ENCODE measurements around the gene HSD17B12. TPM values are rescaled to one million over a fixed set of nuclear protein-coding genes. Genes with fewer than 3 reads are reported as not detected.

HSD17B12 gene
- total RNA-seq, 1 experiment from 2014 or later, result 307 TPM

DNA sequence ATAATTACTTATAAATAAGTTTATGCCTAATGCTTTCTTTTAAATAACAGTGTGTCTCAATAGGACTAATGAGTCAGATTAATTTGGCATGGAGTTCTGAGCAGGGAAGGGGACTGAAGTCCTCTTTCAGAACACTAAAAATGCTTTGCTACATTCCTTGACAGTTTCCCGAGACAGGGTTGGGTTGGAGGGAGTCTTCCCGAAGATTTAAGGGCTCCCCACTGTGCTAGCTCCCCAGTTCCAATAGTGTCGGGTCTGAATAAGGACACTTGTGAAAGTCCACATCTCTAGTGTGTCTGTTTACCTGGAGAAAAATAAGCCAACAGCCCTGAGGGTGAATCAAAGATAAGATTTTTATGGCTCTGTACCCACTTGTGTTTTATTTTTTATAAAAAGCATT, 41.8 kb upstream of the HSD17B12 start:
- H3K4me3 ChIP-seq (ENCODE audit: low read depth, low read length, poor library complexity, severe bottlenecking), result no peak overlapping the region
- no peaks in the 10 kb centered on the region for H3K9me3 ChIP-seq (ENCODE audit: low read depth, low read length, poor library complexity, severe bottlenecking)
- no peak overlapping the region for H3K27ac ChIP-seq (ENCODE audit: low read depth, low read length, poor library complexity, severe bottlenecking)
- TF ChIP-seq, protein P1, sequence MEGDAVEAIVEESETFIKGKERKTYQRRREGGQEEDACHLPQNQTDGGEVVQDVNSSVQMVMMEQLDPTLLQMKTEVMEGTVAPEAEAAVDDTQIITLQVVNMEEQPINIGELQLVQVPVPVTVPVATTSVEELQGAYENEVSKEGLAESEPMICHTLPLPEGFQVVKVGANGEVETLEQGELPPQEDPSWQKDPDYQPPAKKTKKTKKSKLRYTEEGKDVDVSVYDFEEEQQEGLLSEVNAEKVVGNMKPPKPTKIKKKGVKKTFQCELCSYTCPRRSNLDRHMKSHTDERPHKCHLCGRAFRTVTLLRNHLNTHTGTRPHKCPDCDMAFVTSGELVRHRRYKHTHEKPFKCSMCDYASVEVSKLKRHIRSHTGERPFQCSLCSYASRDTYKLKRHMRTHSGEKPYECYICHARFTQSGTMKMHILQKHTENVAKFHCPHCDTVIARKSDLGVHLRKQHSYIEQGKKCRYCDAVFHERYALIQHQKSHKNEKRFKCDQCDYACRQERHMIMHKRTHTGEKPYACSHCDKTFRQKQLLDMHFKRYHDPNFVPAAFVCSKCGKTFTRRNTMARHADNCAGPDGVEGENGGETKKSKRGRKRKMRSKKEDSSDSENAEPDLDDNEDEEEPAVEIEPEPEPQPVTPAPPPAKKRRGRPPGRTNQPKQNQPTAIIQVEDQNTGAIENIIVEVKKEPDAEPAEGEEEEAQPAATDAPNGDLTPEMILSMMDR (conservative IDR thresholded peaks at IDR 0.05; ENCODE audit: low read depth, low read length), result no peak
- TF ChIP-seq EZH2 (IDR thresholded peaks at IDR 0.05; ENCODE audit: borderline replicate concordance, low read depth, low read length, poor library complexity, severe bottlenecking), result no peak
- CTCF ChIA-PET, result no interaction called here
- POLR2A ChIA-PET (ENCODE audit: low non-redundant PET), result no interaction called here
- no peaks in the 10 kb centered on the region for H3K4me1 ChIP-seq (ENCODE audit: insufficient read depth, low read length, poor library complexity, severe bottlenecking)
- H3K36me3 ChIP-seq (ENCODE audit: insufficient read depth, low read length, poor library complexity, severe bottlenecking), result no peaks in the 10 kb centered on the region
- BruUV-seq (replicated peaks), result no TSS peak
- H3K27me3 ChIP-seq (replicated peaks; ENCODE audit: insufficient read depth, low read depth, low read length, poor library complexity), result peaks cover 92% of the 10 kb centered on the region
- DNase-seq (ENCODE audit: low spot score), result no peak
- intact Hi-C loops (cut with micrococcal nuclease; ENCODE audit: unreplicated experiment), result no loop called here

DNA sequence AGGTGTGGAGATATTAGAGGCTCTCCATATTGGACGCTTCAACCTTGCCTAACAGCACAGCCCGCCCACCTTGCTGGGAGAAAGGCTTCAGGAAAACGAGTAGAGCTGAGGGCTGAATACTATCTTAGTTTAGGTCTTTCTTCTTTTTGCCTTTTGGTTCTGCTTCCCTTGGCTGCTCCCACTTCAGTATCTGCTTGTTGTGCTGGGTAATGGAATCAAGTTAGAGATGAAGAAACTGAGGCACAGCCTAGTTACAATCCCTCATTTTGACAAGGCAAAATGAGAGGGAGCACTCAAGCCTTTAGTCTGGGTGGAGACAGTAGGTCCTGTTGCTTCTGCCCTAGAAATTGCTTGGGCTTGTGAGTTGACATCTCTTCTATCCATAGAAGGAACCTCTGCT, 41.3 kb upstream of the HSD17B12 start:
- POLR2A ChIA-PET (ENCODE audit: low non-redundant PET), result interaction anchor here (0.6 kb wide), 1 partner anchor 53 kb away, joined by 3 read pairs; no protein-coding TSS in a partner anchor
- no TSS peak for BruUV-seq (replicated peaks)

DNA sequence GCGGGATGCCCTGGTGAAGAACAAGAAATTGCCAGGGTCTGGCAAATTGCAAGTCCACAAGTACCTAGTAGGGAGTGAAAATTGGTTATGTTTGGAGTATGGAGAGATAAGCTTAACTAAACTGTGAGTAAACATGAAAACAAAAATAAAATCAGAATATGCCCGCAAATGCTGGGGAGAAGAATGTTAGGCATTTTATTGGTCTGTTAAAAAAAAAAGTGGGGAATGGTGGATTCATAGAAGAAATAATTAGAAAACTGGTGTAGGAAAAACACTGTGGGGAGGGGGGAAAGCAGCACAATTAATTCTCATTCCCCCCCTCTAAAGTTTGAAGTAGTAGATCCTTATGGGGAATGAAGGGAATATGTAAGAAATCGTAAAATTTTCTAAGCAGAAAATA, 40.6 kb upstream of the HSD17B12 start:
- H3K27me3 ChIP-seq (replicated peaks; ENCODE audit: insufficient read depth, low read depth, low read length, poor library complexity), result peaks cover 80% of the 10 kb centered on the region
- TF ChIP-seq, protein P1 (conservative IDR thresholded peaks at IDR 0.05; ENCODE audit: low read depth, low read length), result no peak
- TF ChIP-seq EZH2 (IDR thresholded peaks at IDR 0.05; ENCODE audit: borderline replicate concordance, low read depth, low read length, poor library complexity, severe bottlenecking), result peak; percentile 57
- intact Hi-C loops (cut with micrococcal nuclease; ENCODE audit: unreplicated experiment), result no loop called here
- no peaks in the 10 kb centered on the region for H3K9me3 ChIP-seq (ENCODE audit: low read depth, low read length, poor library complexity, severe bottlenecking)
- H3K36me3 ChIP-seq (ENCODE audit: insufficient read depth, low read length, poor library complexity, severe bottlenecking), result no peaks in the 10 kb centered on the region
- no peak overlapping the region for H3K4me3 ChIP-seq (ENCODE audit: low read depth, low read length, poor library complexity, severe bottlenecking)
- H3K27ac ChIP-seq (ENCODE audit: low read depth, low read length, poor library complexity, severe bottlenecking), result no peak overlapping the region
- POLR2A ChIA-PET (ENCODE audit: low non-redundant PET), result interaction anchor here (0.6 kb wide), 1 partner anchor 54 kb away, joined by 3 read pairs; no protein-coding TSS in a partner anchor
- CTCF ChIA-PET, result interaction anchor here (0.7 kb wide), 1 partner anchor 212 kb away, joined by 3 read pairs; no protein-coding TSS in a partner anchor
- DNase-seq (ENCODE audit: low spot score), result no peak
- peaks cover 3% of the 10 kb centered on the region for H3K4me1 ChIP-seq (ENCODE audit: insufficient read depth, low read length, poor library complexity, severe bottlenecking)
- no TSS peak for BruUV-seq (replicated peaks)

More for the DNA sequence above, 41.3 kb upstream of the HSD17B12 start:
- no peaks in the 10 kb centered on the region for H3K36me3 ChIP-seq (ENCODE audit: insufficient read depth, low read length, poor library complexity, severe bottlenecking)
- H3K4me3 ChIP-seq (ENCODE audit: low read depth, low read length, poor library complexity, severe bottlenecking), result no peak overlapping the region
- CTCF ChIA-PET, result no interaction called here
- intact Hi-C loops (cut with micrococcal nuclease; ENCODE audit: unreplicated experiment), result no loop called here
- peaks cover 87% of the 10 kb centered on the region for H3K27me3 ChIP-seq (replicated peaks; ENCODE audit: insufficient read depth, low read depth, low read length, poor library complexity)
- no peak overlapping the region for H3K27ac ChIP-seq (ENCODE audit: low read depth, low read length, poor library complexity, severe bottlenecking)
- H3K9me3 ChIP-seq (ENCODE audit: low read depth, low read length, poor library complexity, severe bottlenecking), result no peaks in the 10 kb centered on the region
- H3K4me1 ChIP-seq (ENCODE audit: insufficient read depth, low read length, poor library complexity, severe bottlenecking), result no peaks in the 10 kb centered on the region
- no peak for DNase-seq (ENCODE audit: low spot score)
- TF ChIP-seq, protein P1 (conservative IDR thresholded peaks at IDR 0.05; ENCODE audit: low read depth, low read length), result no peak
- no peak for TF ChIP-seq EZH2 (IDR thresholded peaks at IDR 0.05; ENCODE audit: borderline replicate concordance, low read depth, low read length, poor library complexity, severe bottlenecking)
